Muscle of leg (tissue), 11 donors: ENCODE results near the gene SLC38A7. TPM values are rescaled to one million over a fixed set of nuclear protein-coding genes. Genes with fewer than 3 reads are reported as not detected.

ENCODE experiments used
- DNase-seq: peaks from one replicate; pipeline ENCODE4 v3.0.0; 2013
- H3K27ac ChIP-seq: one replicate; pipeline ENCODE4 v1.5.1; 2013; ENCODE audit warnings: mild to moderate bottlenecking, low read length, control low read depth
- H3K27me3 ChIP-seq: one replicate; pipeline ENCODE4 v1.6.1; 2013; ENCODE audit warnings: low read length; ENCODE audit not compliant: control insufficient read depth, insufficient read depth
- H3K36me3 ChIP-seq: one replicate; pipeline ENCODE4 v1.6.1; 2013; ENCODE audit warnings: low read length; ENCODE audit not compliant: control insufficient read depth, insufficient read depth
- H3K4me1 ChIP-seq: one replicate; pipeline ENCODE4 v1.6.1; 2013; ENCODE audit warnings: low read length; ENCODE audit not compliant: control insufficient read depth, insufficient read depth
- H3K4me3 ChIP-seq: one replicate; pipeline ENCODE4 v1.5.1; 2013; ENCODE audit warnings: low read length, control low read depth
- H3K9me3 ChIP-seq: replicated peaks from 2 replicates; pipeline ENCODE4 v1.6.1; 2013; ENCODE audit warnings: low read depth, low read length; ENCODE audit not compliant: control insufficient read depth
- WGBS: methylation state at CpG from one replicate; pipeline ENCODE4 v1.1.5; 2013; ENCODE audit warnings: missing lambda C conversion rate; ENCODE audit not compliant: insufficient coverage; 5-methylcytosine and 5-hydroxymethylcytosine counted together
- polyA plus RNA-seq, 8 donors: library from polyadenylated mRNA; unstranded; fragments of 120-200 nt; gene quantifications; one replicate each; pipeline versions ENCODE4 v1.2.1 to v1.2.3, GENCODE V29; 2013; ENCODE audit warnings: inconsistent platforms in 1 of 8, low replicate concordance in 1 of 8; ENCODE audit not compliant: insufficient read length in 8 of 8, insufficient read depth in 1 of 8
- total RNA-seq: library from RNA; stranded (reverse); fragments of 120-200 nt; gene quantifications from one replicate; pipeline ENCODE4 v1.2.4, GENCODE V29; 2013

Gene SLC38A7
- total and polyA plus RNA-seq, 9 donors, result 5.8 to 10.1 (median 7.6) TPM

GRCh38 chr16:58654560-58655214 is 29.9 kb downstream of the SLC38A7 start:
- no peaks in the 10 kb centered on the region for H3K27me3 ChIP-seq
- H3K36me3 ChIP-seq, result no peaks in the 10 kb centered on the region
- no peak for DNase-seq
- WGBS, result 86% methylated on average over 4 of the region's 7 CpGs
- H3K4me1 ChIP-seq, result no peaks in the 10 kb centered on the region
- H3K27ac ChIP-seq, result no peak overlapping the region
- H3K4me3 ChIP-seq, result no peak overlapping the region
- H3K9me3 ChIP-seq, result no peaks in the 10 kb centered on the region

GRCh38 chr16:58652741-58653140 is 31.8 kb downstream of the SLC38A7 start:
- H3K27ac ChIP-seq, result no peak overlapping the region
- H3K4me1 ChIP-seq, result no peaks in the 10 kb centered on the region
- no peaks in the 10 kb centered on the region for H3K36me3 ChIP-seq
- H3K9me3 ChIP-seq, result no peaks in the 10 kb centered on the region
- WGBS, result 23% methylated on average over 3 of the region's 3 CpGs
- no peak for DNase-seq
- H3K4me3 ChIP-seq, result no peak overlapping the region
- no peaks in the 10 kb centered on the region for H3K27me3 ChIP-seq

DNA sequence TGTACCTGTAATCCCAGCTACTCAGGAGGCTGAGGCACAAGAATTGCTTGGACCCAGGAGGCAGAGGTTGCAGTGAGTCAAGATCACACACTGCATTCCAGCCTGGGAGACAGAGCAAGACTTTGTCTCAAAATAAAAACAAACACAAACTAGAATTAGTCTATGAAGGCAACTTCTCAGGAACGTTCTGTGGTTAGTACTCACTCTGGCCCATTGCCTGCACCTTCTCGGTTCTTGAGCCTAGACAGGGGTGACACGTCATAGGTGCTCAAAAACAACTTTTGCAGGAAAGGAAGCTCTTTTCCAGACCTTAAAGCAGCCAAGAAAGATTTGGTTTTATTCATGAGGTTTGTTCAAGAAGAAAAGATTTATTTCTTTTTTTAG is 32.6 kb downstream of the SLC38A7 start:
- Histone ChIP-seq H3K4me3 (no peak overlapping the region), H3K27me3 (no peaks in the 10 kb centered on the region), H3K36me3 (no peaks in the 10 kb centered on the region), H3K9me3 (no peaks in the 10 kb centered on the region), H3K27ac (no peak overlapping the region), H3K4me1 (no peaks in the 10 kb centered on the region)
- DNase-seq, result no peak
- 73% methylated on average over 2 of the region's 3 CpGs for WGBS

DNA sequence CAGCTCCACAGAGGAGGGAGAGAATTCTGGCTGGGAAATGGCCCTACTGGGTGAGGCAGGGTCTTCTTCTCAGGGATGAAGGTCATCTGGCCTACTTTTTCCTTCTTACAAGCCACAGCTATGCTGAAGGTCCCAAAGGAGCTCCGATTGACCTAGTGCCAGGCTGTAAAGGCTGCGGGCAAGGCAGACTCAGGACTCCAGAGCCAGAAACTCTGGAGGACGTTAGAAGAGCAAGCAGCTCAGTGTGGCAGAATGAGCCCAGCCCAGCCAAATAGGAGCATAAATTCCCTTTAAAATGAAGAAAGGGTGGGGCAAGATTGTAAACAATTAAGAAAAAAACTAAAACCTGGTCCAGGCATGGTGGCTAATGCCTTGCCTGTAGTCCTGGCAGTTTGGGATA is 34.9 kb downstream of the SLC38A7 start:
- WGBS, result 63% methylated on average over 3 of the region's 3 CpGs
- Histone ChIP-seq H3K27me3 (no peaks in the 10 kb centered on the region), H3K9me3 (no peaks in the 10 kb centered on the region), H3K27ac (no peak overlapping the region), H3K4me1 (no peaks in the 10 kb centered on the region), H3K4me3 (no peak overlapping the region), H3K36me3 (no peaks in the 10 kb centered on the region)
- no peak for DNase-seq

GRCh38 chr16:58647107-58647506 is 37.5 kb downstream of the SLC38A7 start:
- Histone ChIP-seq H3K4me3 (no peak overlapping the region), H3K36me3 (no peaks in the 10 kb centered on the region), H3K27ac (no peak overlapping the region), H3K27me3 (no peaks in the 10 kb centered on the region), H3K9me3 (no peaks in the 10 kb centered on the region), H3K4me1 (no peaks in the 10 kb centered on the region)
- 76% methylated on average over 2 of the region's 4 CpGs for WGBS
- no peak for DNase-seq

GRCh38 chr16:58644765-58645487 is 39.6 kb downstream of the SLC38A7 start:
- no peak overlapping the region for H3K27ac ChIP-seq
- WGBS, result 61% methylated on average over 2 of the region's 8 CpGs
- no peaks in the 10 kb centered on the region for H3K36me3 ChIP-seq
- H3K4me3 ChIP-seq, result no peak overlapping the region
- no peaks in the 10 kb centered on the region for H3K4me1 ChIP-seq
- DNase-seq, result no peak
- H3K27me3 ChIP-seq, result no peaks in the 10 kb centered on the region
- no peaks in the 10 kb centered on the region for H3K9me3 ChIP-seq

DNA sequence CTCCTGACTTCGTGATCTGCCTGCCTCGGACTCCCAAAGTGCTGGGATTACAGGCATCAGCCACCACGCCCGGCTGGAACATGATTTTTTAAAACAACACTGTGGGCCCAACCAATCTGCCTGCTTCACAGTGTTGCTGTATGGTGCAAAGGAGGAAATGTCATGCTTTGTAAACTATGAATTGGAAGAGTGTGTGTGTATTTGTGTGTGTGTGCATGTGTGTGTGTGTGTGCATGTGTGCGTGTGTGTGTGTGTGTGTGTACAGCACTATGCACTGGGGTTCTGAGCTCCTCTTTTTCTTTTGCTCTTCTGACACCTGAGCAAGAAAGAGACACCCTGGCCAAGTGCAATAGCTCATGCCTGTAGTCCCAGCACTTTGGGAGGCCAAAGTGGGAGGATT is 40.5 kb downstream of the SLC38A7 start:
- H3K27ac ChIP-seq, result no peak overlapping the region
- WGBS, result 81% methylated on average over 5 of the region's 5 CpGs
- no peaks in the 10 kb centered on the region for H3K9me3 ChIP-seq
- no peak for DNase-seq
- no peaks in the 10 kb centered on the region for H3K36me3 ChIP-seq
- no peaks in the 10 kb centered on the region for H3K4me1 ChIP-seq
- no peak overlapping the region for H3K4me3 ChIP-seq
- no peaks in the 10 kb centered on the region for H3K27me3 ChIP-seq

GRCh38 chr16:58640949-58641348 is 43.6 kb downstream of the SLC38A7 start:
- H3K27me3 ChIP-seq, result no peaks in the 10 kb centered on the region
- H3K36me3 ChIP-seq, result no peaks in the 10 kb centered on the region
- no peaks in the 10 kb centered on the region for H3K9me3 ChIP-seq
- 58% methylated on average over 2 of the region's 5 CpGs for WGBS
- H3K4me1 ChIP-seq, result no peaks in the 10 kb centered on the region
- H3K27ac ChIP-seq, result no peak overlapping the region
- no peak overlapping the region for H3K4me3 ChIP-seq
- no peak for DNase-seq

DNA sequence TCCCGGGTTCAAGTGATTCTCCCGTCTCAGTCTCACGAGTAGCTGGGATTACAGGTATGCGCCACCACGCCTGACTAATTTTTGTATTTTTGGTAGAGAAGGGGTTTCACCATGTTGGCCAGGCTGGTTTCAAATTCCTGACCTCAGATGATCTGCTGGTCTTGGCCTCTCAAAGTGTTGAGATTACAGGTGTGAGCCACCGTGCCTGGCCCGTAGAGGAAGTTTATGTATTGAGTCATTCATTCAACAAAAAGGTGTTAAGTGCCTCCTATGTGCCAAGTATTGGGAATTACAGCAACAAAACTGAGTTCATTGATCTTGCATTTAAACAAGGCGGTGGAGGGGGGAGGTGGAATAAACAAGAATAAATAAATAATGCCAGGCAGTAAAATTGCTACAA is 44.7 kb downstream of the SLC38A7 start:
- Histone ChIP-seq H3K36me3 (no peaks in the 10 kb centered on the region), H3K27ac (no peak overlapping the region), H3K4me1 (no peaks in the 10 kb centered on the region), H3K9me3 (no peaks in the 10 kb centered on the region), H3K27me3 (no peaks in the 10 kb centered on the region), H3K4me3 (no peak overlapping the region)
- no peak for DNase-seq
- 98% methylated on average over 6 of the region's 8 CpGs for WGBS

GRCh38 chr16:58639230-58639629 is 45.3 kb downstream of the SLC38A7 start:
- Histone ChIP-seq H3K27ac (no peak overlapping the region), H3K27me3 (no peaks in the 10 kb centered on the region), H3K36me3 (no peaks in the 10 kb centered on the region), H3K4me3 (no peak overlapping the region), H3K4me1 (no peaks in the 10 kb centered on the region), H3K9me3 (no peaks in the 10 kb centered on the region)
- WGBS, result 60% methylated on average over 1 of the region's 4 CpGs
- no peak for DNase-seq
